SK-N-SH treated with all-trans-retinoic acid at 6 μM for 48 hours (cell line): ENCODE results near the gene MARVELD3.

ENCODE experiments used
- ATAC-seq: fragments of 200-7000 bp; cut with Tn5 transposase; 3 replicates; pipeline ENCODE4 v1.9.1; 2020; ENCODE audit warnings: mild to moderate bottlenecking, moderate library complexity
- ARNTL ChIP-seq: fragments of 450-650 bp; formaldehyde crosslinking; IDR thresholded peaks from 2 replicates; pipeline ENCODE4 v1.5.0; 2020; ENCODE audit warnings: low read depth, mild to moderate bottlenecking, moderate library complexity, borderline replicate concordance
- BACH2 ChIP-seq: fragments of 250-450 bp; sonication (Bioruptor Pico); IDR thresholded peaks from 2 replicates; pipeline ENCODE4 v1.9.0; 2021; ENCODE audit warnings: mild to moderate bottlenecking, borderline replicate concordance
- CSDC2 ChIP-seq: fragments of 250-450 bp; sonication (Bioruptor Pico); IDR thresholded peaks from 2 replicates; pipeline ENCODE4 v1.5.0; 2020; ENCODE audit warnings: mild to moderate bottlenecking, moderate library complexity
- ESRRG ChIP-seq: fragments of 250-450 bp; sonication (Bioruptor Pico); IDR thresholded peaks from 2 replicates; pipeline ENCODE4 v1.6.1; 2021; ENCODE audit warnings: mild to moderate bottlenecking
- GLIS3 ChIP-seq: fragments of 250-450 bp; sonication (Bioruptor Pico); IDR thresholded peaks from 2 replicates; pipeline ENCODE4 v1.5.0; 2020; ENCODE audit warnings: mild to moderate bottlenecking, moderate library complexity
- ISL1 ChIP-seq: fragments of 250-450 bp; sonication (Bioruptor Pico); IDR thresholded peaks from 2 replicates; pipeline ENCODE4 v2.1.2; 2022; ENCODE audit warnings: mild to moderate bottlenecking, moderate library complexity
- OSR1 ChIP-seq: fragments of 250-450 bp; sonication (Bioruptor Pico); IDR thresholded peaks from 2 replicates; pipeline ENCODE4 v1.8.0; 2022; ENCODE audit warnings: moderate library complexity, mild to moderate bottlenecking, inconsistent platforms
- PPARA ChIP-seq: fragments of 250-450 bp; sonication (Bioruptor Pico); IDR thresholded peaks from 2 replicates; pipeline ENCODE4 v1.5.0; 2020; ENCODE audit warnings: mild to moderate bottlenecking, borderline replicate concordance
- RARB ChIP-seq: fragments of 250-450 bp; sonication (Bioruptor Pico); IDR thresholded peaks from 2 replicates; pipeline ENCODE4 v1.8.0; 2021; ENCODE audit warnings: mild to moderate bottlenecking, moderate library complexity
- TOX ChIP-seq: fragments of 250-450 bp; sonication (Bioruptor Pico); IDR thresholded peaks from 2 replicates; pipeline ENCODE4 v1.8.0; 2021; ENCODE audit warnings: mild to moderate bottlenecking, moderate library complexity, borderline replicate concordance
- ZC3H10 ChIP-seq: fragments of 250-450 bp; sonication (Bioruptor Pico); IDR thresholded peaks from 2 replicates; pipeline ENCODE4 v1.5.1; 2021; ENCODE audit warnings: mild to moderate bottlenecking, moderate library complexity
- ZFP3 ChIP-seq: fragments of 250-450 bp; sonication (Bioruptor Pico); IDR thresholded peaks from 2 replicates; pipeline ENCODE4 v1.5.0; 2020; ENCODE audit warnings: mild to moderate bottlenecking, moderate library complexity
- ZFP30 ChIP-seq: fragments of 450-650 bp; formaldehyde crosslinking; IDR thresholded peaks from 2 replicates; pipeline ENCODE4 v1.5.0; 2022; ENCODE audit warnings: mild to moderate bottlenecking, moderate library complexity
- ZNF565 ChIP-seq: fragments of 450-650 bp; formaldehyde crosslinking; conservative IDR thresholded peaks from 2 replicates; pipeline ENCODE4 v1.5.0; 2020; ENCODE audit warnings: low read depth, mild to moderate bottlenecking, moderate library complexity
- ZNF70 ChIP-seq: fragments of 450-650 bp; formaldehyde crosslinking; IDR thresholded peaks from 2 replicates; pipeline ENCODE4 v1.5.0; 2020; ENCODE audit warnings: mild to moderate bottlenecking, moderate library complexity
- ZNF8 ChIP-seq: fragments of 450-650 bp; formaldehyde crosslinking; IDR thresholded peaks from 2 replicates; pipeline ENCODE4 v1.5.0; 2020; ENCODE audit warnings: mild to moderate bottlenecking, moderate library complexity
- TF ChIP-seq, protein P1 (sequence below): fragments of 250-450 bp; sonication (Bioruptor Pico); IDR thresholded peaks from 2 replicates; pipeline ENCODE4 v1.5.1; 2020; ENCODE audit warnings: low read depth, mild to moderate bottlenecking, moderate library complexity
- TF ChIP-seq, protein P2 (sequence below): fragments of 250-450 bp; sonication (Bioruptor Pico); IDR thresholded peaks from 2 replicates; pipeline ENCODE4 v1.8.0; 2020; ENCODE audit warnings: mild to moderate bottlenecking, moderate library complexity, borderline replicate concordance
- TF ChIP-seq, protein P3 (sequence below): fragments of 250-450 bp; sonication (Bioruptor Pico); IDR thresholded peaks from 2 replicates; pipeline ENCODE4 v1.8.0; 2021; ENCODE audit warnings: low read depth, mild to moderate bottlenecking, moderate library complexity, borderline replicate concordance
- TF ChIP-seq, protein P4 (sequence below): fragments of 250-450 bp; sonication (Bioruptor Pico); IDR thresholded peaks from 2 replicates; pipeline ENCODE4 v1.5.1; 2021; ENCODE audit warnings: mild to moderate bottlenecking, moderate library complexity
- TF ChIP-seq, protein P5 (sequence below): fragments of 250-450 bp; sonication (Bioruptor Pico); IDR thresholded peaks from 2 replicates; pipeline ENCODE4 v1.5.0; 2020; ENCODE audit warnings: mild to moderate bottlenecking, moderate library complexity

MARVELD3 gene

DNA sequence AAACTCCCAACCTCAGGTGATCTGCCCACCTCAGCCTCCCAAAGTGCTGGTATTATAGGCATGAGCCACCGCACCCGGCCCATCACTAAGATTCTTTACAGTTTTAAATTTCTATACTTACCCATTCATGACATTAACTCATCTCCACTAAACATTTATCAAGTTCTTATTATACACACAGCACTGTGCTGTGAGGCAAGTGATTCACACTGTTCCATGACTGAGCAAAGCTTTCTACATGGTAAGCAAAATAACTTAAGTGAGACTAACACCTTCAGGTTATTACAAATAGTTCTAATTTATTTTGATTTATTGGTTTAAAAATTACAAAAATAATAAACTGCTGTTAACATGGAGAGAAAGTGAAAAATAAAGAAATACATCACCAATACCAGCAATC lies 33.5 kb downstream of the MARVELD3 start:
- TF ChIP-seq TOX (CRISPR knock-in tag), result no peak
- TF ChIP-seq ZNF70 (CRISPR knock-in tag), result no peak
- no peak for TF ChIP-seq ZNF8 (CRISPR knock-in tag)
- no peak for TF ChIP-seq CSDC2
- no peak for TF ChIP-seq ZFP3 (CRISPR knock-in tag)
- TF ChIP-seq OSR1 (CRISPR knock-in tag), result no peak
- TF ChIP-seq RARB (CRISPR knock-in tag), result no peak
- TF ChIP-seq ZNF565, result no peak
- TF ChIP-seq, protein P1, sequence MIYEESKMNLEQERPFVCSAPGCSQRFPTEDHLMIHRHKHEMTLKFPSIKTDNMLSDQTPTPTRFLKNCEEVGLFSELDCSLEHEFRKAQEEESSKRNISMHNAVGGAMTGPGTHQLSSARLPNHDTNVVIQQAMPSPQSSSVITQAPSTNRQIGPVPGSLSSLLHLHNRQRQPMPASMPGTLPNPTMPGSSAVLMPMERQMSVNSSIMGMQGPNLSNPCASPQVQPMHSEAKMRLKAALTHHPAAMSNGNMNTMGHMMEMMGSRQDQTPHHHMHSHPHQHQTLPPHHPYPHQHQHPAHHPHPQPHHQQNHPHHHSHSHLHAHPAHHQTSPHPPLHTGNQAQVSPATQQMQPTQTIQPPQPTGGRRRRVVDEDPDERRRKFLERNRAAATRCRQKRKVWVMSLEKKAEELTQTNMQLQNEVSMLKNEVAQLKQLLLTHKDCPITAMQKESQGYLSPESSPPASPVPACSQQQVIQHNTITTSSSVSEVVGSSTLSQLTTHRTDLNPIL (CRISPR knock-in tag), result no peak
- no peak for TF ChIP-seq PPARA (CRISPR knock-in tag)
- no peak for TF ChIP-seq ARNTL (CRISPR knock-in tag)
- TF ChIP-seq, protein P2, sequence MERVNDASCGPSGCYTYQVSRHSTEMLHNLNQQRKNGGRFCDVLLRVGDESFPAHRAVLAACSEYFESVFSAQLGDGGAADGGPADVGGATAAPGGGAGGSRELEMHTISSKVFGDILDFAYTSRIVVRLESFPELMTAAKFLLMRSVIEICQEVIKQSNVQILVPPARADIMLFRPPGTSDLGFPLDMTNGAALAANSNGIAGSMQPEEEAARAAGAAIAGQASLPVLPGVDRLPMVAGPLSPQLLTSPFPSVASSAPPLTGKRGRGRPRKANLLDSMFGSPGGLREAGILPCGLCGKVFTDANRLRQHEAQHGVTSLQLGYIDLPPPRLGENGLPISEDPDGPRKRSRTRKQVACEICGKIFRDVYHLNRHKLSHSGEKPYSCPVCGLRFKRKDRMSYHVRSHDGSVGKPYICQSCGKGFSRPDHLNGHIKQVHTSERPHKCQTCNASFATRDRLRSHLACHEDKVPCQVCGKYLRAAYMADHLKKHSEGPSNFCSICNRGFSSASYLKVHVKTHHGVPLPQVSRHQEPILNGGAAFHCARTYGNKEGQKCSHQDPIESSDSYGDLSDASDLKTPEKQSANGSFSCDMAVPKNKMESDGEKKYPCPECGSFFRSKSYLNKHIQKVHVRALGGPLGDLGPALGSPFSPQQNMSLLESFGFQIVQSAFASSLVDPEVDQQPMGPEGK (CRISPR knock-in tag), result no peak
- no peak for TF ChIP-seq ISL1 (CRISPR knock-in tag)
- TF ChIP-seq GLIS3, result no peak
- TF ChIP-seq, protein P3, sequence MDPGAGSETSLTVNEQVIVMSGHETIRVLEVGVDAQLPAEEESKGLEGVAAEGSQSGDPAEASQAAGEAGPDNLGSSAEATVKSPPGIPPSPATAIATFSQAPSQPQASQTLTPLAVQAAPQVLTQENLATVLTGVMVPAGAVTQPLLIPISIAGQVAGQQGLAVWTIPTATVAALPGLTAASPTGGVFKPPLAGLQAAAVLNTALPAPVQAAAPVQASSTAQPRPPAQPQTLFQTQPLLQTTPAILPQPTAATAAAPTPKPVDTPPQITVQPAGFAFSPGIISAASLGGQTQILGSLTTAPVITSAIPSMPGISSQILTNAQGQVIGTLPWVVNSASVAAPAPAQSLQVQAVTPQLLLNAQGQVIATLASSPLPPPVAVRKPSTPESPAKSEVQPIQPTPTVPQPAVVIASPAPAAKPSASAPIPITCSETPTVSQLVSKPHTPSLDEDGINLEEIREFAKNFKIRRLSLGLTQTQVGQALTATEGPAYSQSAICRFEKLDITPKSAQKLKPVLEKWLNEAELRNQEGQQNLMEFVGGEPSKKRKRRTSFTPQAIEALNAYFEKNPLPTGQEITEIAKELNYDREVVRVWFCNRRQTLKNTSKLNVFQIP (CRISPR knock-in tag), result no peak
- no peak for TF ChIP-seq ZFP30 (CRISPR knock-in tag)
- TF ChIP-seq BACH2 (CRISPR knock-in tag), result no peak
- no peak for TF ChIP-seq ZC3H10 (CRISPR knock-in tag)
- TF ChIP-seq ESRRG, result no peak
- TF ChIP-seq, protein P4, sequence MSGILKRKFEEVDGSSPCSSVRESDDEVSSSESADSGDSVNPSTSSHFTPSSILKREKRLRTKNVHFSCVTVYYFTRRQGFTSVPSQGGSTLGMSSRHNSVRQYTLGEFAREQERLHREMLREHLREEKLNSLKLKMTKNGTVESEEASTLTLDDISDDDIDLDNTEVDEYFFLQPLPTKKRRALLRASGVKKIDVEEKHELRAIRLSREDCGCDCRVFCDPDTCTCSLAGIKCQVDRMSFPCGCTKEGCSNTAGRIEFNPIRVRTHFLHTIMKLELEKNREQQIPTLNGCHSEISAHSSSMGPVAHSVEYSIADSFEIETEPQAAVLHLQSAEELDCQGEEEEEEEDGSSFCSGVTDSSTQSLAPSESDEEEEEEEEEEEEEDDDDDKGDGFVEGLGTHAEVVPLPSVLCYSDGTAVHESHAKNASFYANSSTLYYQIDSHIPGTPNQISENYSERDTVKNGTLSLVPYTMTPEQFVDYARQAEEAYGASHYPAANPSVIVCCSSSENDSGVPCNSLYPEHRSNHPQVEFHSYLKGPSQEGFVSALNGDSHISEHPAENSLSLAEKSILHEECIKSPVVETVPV (CRISPR knock-in tag), result no peak
- no peak for ATAC-seq

DNA sequence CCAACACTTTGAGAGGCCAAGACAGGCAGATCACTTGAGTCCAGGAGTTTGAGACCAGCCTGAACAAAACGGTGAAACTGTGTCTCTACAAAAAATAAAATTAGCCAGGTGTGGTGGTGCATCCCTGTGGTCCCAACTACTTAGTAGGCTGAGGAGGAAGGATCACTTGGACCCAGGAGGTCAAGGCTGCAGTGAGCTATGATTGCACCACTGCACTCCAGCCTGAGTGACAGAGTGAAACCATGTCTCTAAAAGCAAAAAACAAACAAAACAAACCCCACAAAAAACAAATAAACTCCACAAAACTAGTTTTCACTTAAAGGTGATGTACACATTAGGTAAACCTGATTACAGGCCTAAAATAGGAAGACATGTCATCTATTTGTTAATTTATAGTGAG lies 40.3 kb downstream of the MARVELD3 start:
- no peak for ATAC-seq
- TF ChIP-seq BACH2 (CRISPR knock-in tag) (no peak), ZC3H10 (CRISPR knock-in tag) (no peak), ISL1 (CRISPR knock-in tag) (no peak)
- TF ChIP-seq, protein P3 (CRISPR knock-in tag), result no peak

DNA sequence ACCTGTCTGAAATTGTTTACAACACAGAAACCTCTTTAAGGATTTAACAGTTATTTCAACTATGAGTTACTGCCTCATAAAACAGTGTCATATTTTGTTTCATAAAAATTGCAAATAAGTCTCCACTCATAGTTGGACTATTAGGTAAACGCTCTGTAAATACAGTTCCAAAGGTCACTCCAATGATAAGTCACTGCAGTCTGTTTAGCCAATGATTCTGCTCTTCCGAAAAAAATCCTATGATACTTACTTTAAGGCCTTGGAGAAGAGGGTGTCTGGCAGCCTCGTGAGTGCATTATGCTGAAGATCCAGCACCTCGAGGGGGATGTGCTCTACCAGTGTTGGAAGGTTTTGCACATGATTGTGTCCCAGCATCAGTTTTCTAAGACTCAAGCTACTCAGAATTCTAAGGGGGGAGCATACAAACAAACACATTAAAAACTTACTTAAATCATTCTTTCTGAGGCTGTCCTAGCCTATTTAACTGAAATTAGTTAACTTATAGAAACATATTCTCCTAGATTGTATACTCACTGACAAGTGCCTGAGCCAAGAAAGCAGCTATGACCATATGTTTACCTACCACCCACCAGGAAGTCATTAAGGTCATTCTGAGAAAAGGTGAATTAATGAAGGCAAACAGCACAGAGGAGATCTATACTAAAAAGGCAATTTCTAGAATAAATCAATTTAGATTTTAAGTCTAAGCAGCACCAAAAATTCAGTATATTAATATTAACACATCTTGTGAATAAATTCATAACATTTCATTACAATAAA lies 41.1 kb downstream of the MARVELD3 start:
- TF ChIP-seq ZFP3 (CRISPR knock-in tag), result no peak
- no peak for TF ChIP-seq OSR1 (CRISPR knock-in tag)
- TF ChIP-seq RARB (CRISPR knock-in tag), result no peak
- TF ChIP-seq, protein P4 (CRISPR knock-in tag), result no peak
- no peak for TF ChIP-seq ZFP30 (CRISPR knock-in tag)
- TF ChIP-seq, protein P5, sequence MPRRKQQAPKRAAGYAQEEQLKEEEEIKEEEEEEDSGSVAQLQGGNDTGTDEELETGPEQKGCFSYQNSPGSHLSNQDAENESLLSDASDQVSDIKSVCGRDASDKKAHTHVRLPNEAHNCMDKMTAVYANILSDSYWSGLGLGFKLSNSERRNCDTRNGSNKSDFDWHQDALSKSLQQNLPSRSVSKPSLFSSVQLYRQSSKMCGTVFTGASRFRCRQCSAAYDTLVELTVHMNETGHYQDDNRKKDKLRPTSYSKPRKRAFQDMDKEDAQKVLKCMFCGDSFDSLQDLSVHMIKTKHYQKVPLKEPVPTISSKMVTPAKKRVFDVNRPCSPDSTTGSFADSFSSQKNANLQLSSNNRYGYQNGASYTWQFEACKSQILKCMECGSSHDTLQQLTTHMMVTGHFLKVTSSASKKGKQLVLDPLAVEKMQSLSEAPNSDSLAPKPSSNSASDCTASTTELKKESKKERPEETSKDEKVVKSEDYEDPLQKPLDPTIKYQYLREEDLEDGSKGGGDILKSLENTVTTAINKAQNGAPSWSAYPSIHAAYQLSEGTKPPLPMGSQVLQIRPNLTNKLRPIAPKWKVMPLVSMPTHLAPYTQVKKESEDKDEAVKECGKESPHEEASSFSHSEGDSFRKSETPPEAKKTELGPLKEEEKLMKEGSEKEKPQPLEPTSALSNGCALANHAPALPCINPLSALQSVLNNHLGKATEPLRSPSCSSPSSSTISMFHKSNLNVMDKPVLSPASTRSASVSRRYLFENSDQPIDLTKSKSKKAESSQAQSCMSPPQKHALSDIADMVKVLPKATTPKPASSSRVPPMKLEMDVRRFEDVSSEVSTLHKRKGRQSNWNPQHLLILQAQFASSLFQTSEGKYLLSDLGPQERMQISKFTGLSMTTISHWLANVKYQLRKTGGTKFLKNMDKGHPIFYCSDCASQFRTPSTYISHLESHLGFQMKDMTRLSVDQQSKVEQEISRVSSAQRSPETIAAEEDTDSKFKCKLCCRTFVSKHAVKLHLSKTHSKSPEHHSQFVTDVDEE (CRISPR knock-in tag), result no peak
- no peak for TF ChIP-seq GLIS3
- TF ChIP-seq ZNF565, result no peak
- no peak for TF ChIP-seq ZNF8 (CRISPR knock-in tag)
- no peak for ATAC-seq
